Astrocyte (in vitro differentiated cells and primary cell): ENCODE data around the gene C1orf159.

Experiments used
- CTCF ChIP-seq: IDR thresholded peaks from 2 replicates; pipeline ENCODE4 v1.5.1; 2011; ENCODE audit warnings: low read depth, mild to moderate bottlenecking, inconsistent platforms, low read length, moderate library complexity; ENCODE audit not compliant: insufficient read depth
- EZH2 ChIP-seq: IDR thresholded peaks from 2 replicates; pipeline ENCODE4 v1.6.1; 2012; ENCODE audit warnings: mild to moderate bottlenecking, low read length, inconsistent platforms; ENCODE audit not compliant: insufficient read depth

- TF ChIP-seq EZH2 (no peak), CTCF (no peak)
Observed at GRCh38 chr1:1130206-1131120, 14.6 kb upstream of the C1orf159 start.
